Suprapubic skin (tissue), 4 donors: ENCODE data around the gene GNB4. TPM values are rescaled to one million over a fixed set of nuclear protein-coding genes. Genes with fewer than 3 reads are reported as not detected.

Experiments
- DNase-seq, 2 donors: peaks; one replicate each; pipeline ENCODE4 v3.0.0-alpha.2; 2019; ENCODE audit warnings: low spot score in 2 of 2
- H3K27ac ChIP-seq: fragments of 200-600 bp; sonication (generic); one replicate; pipeline ENCODE4 v1.5.1; 2019
- H3K27me3 ChIP-seq: fragments of 200-600 bp; sonication (generic); one replicate; pipeline ENCODE4 v1.5.1; 2019
- H3K36me3 ChIP-seq: fragments of 200-600 bp; sonication (generic); one replicate; pipeline ENCODE4 v1.5.1; 2019
- H3K4me1 ChIP-seq: fragments of 200-600 bp; sonication (generic); one replicate; pipeline ENCODE4 v1.5.1; 2019
- H3K4me3 ChIP-seq: fragments of 200-600 bp; sonication (generic); one replicate; pipeline ENCODE4 v1.5.1; 2019; ENCODE audit warnings: mild to moderate bottlenecking
- H3K9me3 ChIP-seq: fragments of 200-600 bp; sonication (generic); one replicate; pipeline ENCODE4 v1.5.1; 2019
- EP300 ChIP-seq: sonication (generic); formaldehyde crosslinking; IDR thresholded peaks from one replicate; pipeline ENCODE4 v1.6.1; 2017; ENCODE audit warnings: antibody characterized with exemption
- POLR2A ChIP-seq, 2 donors: fragments of 450-650 bp; IDR thresholded peaks; one replicate each; pipeline ENCODE4 v1.6.1; 2017; ENCODE audit warnings: antibody characterized with exemption in 2 of 2, mild to moderate bottlenecking in 2 of 2, moderate library complexity in 2 of 2
- POLR2AphosphoS5 ChIP-seq, 3 donors: sonication (generic); formaldehyde crosslinking; IDR thresholded peaks; one replicate each; pipeline ENCODE4 v1.6.1; 2017; ENCODE audit warnings: antibody characterized with exemption in 3 of 3
- WGBS: methylation state at CpG from one replicate; pipeline ENCODE4 v1.1.5; 2018; 5-methylcytosine and 5-hydroxymethylcytosine counted together
- total RNA-seq, 4 donors: library from RNA; depleted of rRNA; stranded (reverse); fragments of >200 nt; gene quantifications; one replicate each; pipeline ENCODE4 v1.1.0, GENCODE V29; 2016
- TF ChIP-seq, protein P1 (sequence below), 2 donors: fragments of 200-600 bp in 1 of 2; fragments of 450-650 bp in 1 of 2; sonication (generic) in 1 of 2; IDR thresholded peaks; one replicate each; pipeline ENCODE4 v1.5.1; 2016 to 2019; ENCODE audit warnings: antibody characterized with exemption in 2 of 2, mild to moderate bottlenecking in 1 of 2, moderate library complexity in 1 of 2

GNB4 gene
- total RNA-seq, 4 donors from 2014 or later = 70.5 to 91.1 (median 83.4) TPM

DNA sequence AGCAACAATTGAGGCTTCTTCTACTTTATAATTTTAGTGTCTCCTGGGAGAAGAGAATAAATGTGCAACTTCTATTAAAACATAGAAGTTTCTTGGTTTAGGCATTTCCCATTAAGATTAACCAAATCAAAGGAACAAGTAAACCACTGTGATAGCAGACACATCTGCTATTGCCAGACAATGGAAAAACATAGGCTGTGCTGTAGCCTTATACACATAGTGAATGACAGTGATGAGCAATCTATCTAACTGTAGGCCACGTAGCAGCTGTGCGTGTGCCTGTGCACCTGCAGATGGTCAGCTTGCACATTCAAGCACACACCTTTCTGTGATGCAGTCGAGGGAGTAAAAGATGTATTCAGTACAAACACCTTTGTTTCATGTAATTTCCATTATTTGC lies 32.7 kb downstream of the GNB4 start:
- H3K27ac ChIP-seq = no peak overlapping the region
- no peak for DNase-seq
- no peaks in the 10 kb centered on the region for H3K27me3 ChIP-seq
- H3K9me3 ChIP-seq = no peaks in the 10 kb centered on the region
- H3K4me3 ChIP-seq = no peak overlapping the region
- no peak for TF ChIP-seq POLR2A (IDR thresholded peaks at IDR 0.05)
- TF ChIP-seq, protein P1, sequence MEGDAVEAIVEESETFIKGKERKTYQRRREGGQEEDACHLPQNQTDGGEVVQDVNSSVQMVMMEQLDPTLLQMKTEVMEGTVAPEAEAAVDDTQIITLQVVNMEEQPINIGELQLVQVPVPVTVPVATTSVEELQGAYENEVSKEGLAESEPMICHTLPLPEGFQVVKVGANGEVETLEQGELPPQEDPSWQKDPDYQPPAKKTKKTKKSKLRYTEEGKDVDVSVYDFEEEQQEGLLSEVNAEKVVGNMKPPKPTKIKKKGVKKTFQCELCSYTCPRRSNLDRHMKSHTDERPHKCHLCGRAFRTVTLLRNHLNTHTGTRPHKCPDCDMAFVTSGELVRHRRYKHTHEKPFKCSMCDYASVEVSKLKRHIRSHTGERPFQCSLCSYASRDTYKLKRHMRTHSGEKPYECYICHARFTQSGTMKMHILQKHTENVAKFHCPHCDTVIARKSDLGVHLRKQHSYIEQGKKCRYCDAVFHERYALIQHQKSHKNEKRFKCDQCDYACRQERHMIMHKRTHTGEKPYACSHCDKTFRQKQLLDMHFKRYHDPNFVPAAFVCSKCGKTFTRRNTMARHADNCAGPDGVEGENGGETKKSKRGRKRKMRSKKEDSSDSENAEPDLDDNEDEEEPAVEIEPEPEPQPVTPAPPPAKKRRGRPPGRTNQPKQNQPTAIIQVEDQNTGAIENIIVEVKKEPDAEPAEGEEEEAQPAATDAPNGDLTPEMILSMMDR (IDR thresholded peaks at IDR 0.05) = no peak
- no peak for TF ChIP-seq POLR2AphosphoS5 (IDR thresholded peaks at IDR 0.05)
- TF ChIP-seq EP300 = no peak
- H3K36me3 ChIP-seq = peaks cover 46% of the 10 kb centered on the region
- WGBS = 85% methylated on average over 3 of the region's 3 CpGs
- H3K4me1 ChIP-seq = peaks cover 4% of the 10 kb centered on the region

DNA sequence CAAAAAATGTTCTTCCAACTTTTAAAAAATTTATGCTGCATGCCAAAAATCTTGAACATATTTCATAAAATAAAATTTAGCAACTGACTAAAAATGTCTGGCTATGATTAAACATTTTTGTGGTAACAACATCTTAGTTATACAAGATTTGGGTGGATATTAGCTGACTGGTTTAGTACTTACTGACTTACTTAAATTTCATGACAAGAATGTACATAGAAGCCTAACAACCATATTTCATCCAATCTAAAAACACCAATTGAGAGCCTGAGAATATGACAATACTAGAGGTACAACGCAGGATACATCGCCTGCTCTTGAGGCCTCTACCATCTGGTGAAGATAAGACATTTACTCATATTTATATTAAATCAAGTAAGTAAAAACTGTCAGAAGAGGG lies 34.6 kb downstream of the GNB4 start:
- Histone ChIP-seq H3K27ac (no peak overlapping the region), H3K27me3 (no peaks in the 10 kb centered on the region), H3K36me3 (peaks cover 54% of the 10 kb centered on the region), H3K9me3 (no peaks in the 10 kb centered on the region), H3K4me1 (peaks cover 2% of the 10 kb centered on the region), H3K4me3 (no peak overlapping the region)
- no peak for TF ChIP-seq POLR2A (IDR thresholded peaks at IDR 0.05)
- no peak for TF ChIP-seq POLR2AphosphoS5 (IDR thresholded peaks at IDR 0.05)
- TF ChIP-seq, protein P1 (IDR thresholded peaks at IDR 0.05) = no peak
- TF ChIP-seq EP300 = no peak
- no peak for DNase-seq
- 92% methylated on average over 2 of the region's 2 CpGs for WGBS

DNA sequence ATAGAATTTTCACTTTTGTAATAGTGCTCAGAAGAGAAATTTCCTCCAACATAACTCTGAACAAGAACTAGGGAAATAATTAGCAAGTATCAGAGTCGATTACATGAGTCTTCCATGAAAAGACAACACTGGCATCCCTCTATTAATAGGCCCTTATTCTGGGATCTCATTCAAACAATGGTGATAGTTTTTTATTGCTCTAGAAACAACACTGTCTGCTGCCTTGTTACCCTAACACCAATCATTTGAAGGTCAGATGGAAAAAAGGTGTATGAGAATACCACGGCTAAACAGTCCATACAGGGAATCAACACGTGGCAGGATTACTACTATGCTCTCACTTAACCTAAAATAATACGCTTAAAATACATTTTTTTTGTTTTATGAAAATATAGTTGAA lies 35.9 kb downstream of the GNB4 start:
- DNase-seq = no peak
- Histone ChIP-seq H3K27ac (no peak overlapping the region), H3K27me3 (no peaks in the 10 kb centered on the region), H3K36me3 (peaks cover 58% of the 10 kb centered on the region), H3K4me3 (no peak overlapping the region), H3K4me1 (no peaks in the 10 kb centered on the region), H3K9me3 (no peaks in the 10 kb centered on the region)
- TF ChIP-seq POLR2A (IDR thresholded peaks at IDR 0.05) (no peak), POLR2AphosphoS5 (IDR thresholded peaks at IDR 0.05) (no peak), EP300 (no peak)
- TF ChIP-seq, protein P1 (IDR thresholded peaks at IDR 0.05) = no peak
- 91% methylated on average over 4 of the region's 4 CpGs for WGBS

DNA sequence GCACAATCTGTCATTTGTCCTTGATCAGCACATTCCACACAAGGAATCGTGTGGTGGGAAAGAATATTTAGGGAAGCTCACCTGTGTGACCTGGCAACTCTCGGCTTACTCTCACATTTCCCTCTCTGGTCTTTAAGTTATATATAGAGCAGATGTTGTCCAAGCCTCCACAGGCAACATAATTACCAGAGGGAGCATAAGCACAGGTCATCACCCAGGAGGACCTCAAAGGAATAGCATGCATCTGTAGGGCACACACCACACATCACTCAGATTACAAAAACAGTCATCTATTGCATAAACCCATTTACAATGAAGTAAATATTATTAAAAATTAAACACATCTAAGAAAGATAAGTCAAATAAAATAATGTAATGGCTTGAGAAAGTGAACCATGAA lies 36.5 kb downstream of the GNB4 start:
- WGBS = 84% methylated on average over 2 of the region's 2 CpGs
- H3K27ac ChIP-seq = no peak overlapping the region
- no peak overlapping the region for H3K4me3 ChIP-seq
- no peaks in the 10 kb centered on the region for H3K27me3 ChIP-seq
- H3K9me3 ChIP-seq = no peaks in the 10 kb centered on the region
- H3K36me3 ChIP-seq = peaks cover 60% of the 10 kb centered on the region
- TF ChIP-seq EP300 = no peak
- TF ChIP-seq, protein P1 (IDR thresholded peaks at IDR 0.05) = no peak
- no peak for TF ChIP-seq POLR2A (IDR thresholded peaks at IDR 0.05)
- no peak for TF ChIP-seq POLR2AphosphoS5 (IDR thresholded peaks at IDR 0.05)
- no peaks in the 10 kb centered on the region for H3K4me1 ChIP-seq
- DNase-seq = no peak

DNA sequence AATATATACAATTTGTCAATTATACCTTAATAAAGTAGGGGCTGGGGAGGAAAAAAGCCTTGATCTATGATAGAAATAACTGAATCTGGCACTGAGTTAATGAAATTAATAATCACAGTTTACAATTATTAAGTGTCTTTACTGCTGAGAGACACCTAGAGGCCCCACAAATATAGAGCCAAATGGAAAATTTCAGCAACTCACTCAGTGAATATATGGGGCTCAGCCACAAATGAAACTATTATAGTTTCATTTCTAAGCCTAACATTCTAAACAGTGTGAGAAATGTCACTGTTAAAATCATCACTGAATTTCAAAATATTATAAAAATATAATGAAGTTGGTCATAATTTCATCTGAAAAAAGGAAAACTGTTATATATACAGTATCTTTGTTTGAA lies 40.3 kb downstream of the GNB4 start:
- Histone ChIP-seq H3K4me1 (no peaks in the 10 kb centered on the region), H3K36me3 (peaks cover 46% of the 10 kb centered on the region), H3K27ac (no peak overlapping the region), H3K27me3 (no peaks in the 10 kb centered on the region), H3K9me3 (no peaks in the 10 kb centered on the region), H3K4me3 (no peak overlapping the region)
- no peak for TF ChIP-seq POLR2A (IDR thresholded peaks at IDR 0.05)
- no peak for TF ChIP-seq POLR2AphosphoS5 (IDR thresholded peaks at IDR 0.05)
- TF ChIP-seq, protein P1 (IDR thresholded peaks at IDR 0.05) = no peak
- TF ChIP-seq EP300 = no peak
- DNase-seq = no peak
